T-helper 2 cell treated with Interferon-gamma antibody and Interleukin-4, amounts not matched to agents 5 μg/mL and 100 μg/mL, for 36 hours (primary cell): ENCODE results near the gene FCSK.

Experiments used
- DNase-seq: peaks from one replicate; pipeline ENCODE4 v3.0.0; 2021; ENCODE audit warnings: low spot score
- H3K27ac Mint-ChIP-seq: one replicate; pipeline ENCODE4 v1.8.0; 2021; ENCODE audit warnings: mild to moderate bottlenecking, mixed read lengths
- H3K27me3 Mint-ChIP-seq: one replicate; pipeline ENCODE4 v1.8.0; 2021; ENCODE audit warnings: low read depth, mixed read lengths
- H3K36me3 Mint-ChIP-seq: one replicate; pipeline ENCODE4 v1.8.0; 2021; ENCODE audit warnings: low read depth, mixed read lengths
- H3K4me1 Mint-ChIP-seq: one replicate; pipeline ENCODE4 v1.8.0; 2021; ENCODE audit warnings: low read depth, mixed read lengths
- H3K4me3 Mint-ChIP-seq: one replicate; pipeline ENCODE4 v1.8.0; 2022; ENCODE audit warnings: mild to moderate bottlenecking, moderate library complexity, mixed read lengths
- H3K9me3 Mint-ChIP-seq: one replicate; pipeline ENCODE4 v1.8.0; 2021; ENCODE audit warnings: mixed read lengths

FCSK gene

DNA sequence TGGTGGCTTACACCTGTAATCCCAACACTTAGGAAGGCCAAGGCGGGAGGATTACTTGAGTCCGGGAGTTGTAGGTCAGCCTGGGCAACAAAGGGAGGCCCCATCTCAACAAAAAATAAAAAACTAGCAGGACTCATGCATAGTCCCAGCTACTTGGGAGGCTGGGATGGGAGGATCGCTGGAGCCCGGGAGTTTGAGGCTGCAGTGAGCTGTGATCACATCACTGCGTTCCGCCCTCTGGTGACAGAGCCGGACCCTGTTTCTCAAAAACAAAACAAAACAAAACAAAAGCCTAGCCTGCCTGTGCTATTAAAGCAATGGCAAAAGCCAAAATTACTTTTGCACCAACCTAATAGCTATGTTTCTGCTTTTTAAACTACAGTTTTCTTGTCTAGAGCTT, 1.5 kb downstream of the FCSK start:
- H3K27ac Mint-ChIP-seq, result no peak overlapping the region
- peaks cover 17% of the 10 kb centered on the region for H3K4me1 Mint-ChIP-seq
- H3K9me3 Mint-ChIP-seq, result no peaks in the 10 kb centered on the region
- H3K27me3 Mint-ChIP-seq, result no peaks in the 10 kb centered on the region
- DNase-seq, result no peak
- H3K36me3 Mint-ChIP-seq, result no peaks in the 10 kb centered on the region
- peak overlapping the region; percentile 91 for H3K4me3 Mint-ChIP-seq

DNA sequence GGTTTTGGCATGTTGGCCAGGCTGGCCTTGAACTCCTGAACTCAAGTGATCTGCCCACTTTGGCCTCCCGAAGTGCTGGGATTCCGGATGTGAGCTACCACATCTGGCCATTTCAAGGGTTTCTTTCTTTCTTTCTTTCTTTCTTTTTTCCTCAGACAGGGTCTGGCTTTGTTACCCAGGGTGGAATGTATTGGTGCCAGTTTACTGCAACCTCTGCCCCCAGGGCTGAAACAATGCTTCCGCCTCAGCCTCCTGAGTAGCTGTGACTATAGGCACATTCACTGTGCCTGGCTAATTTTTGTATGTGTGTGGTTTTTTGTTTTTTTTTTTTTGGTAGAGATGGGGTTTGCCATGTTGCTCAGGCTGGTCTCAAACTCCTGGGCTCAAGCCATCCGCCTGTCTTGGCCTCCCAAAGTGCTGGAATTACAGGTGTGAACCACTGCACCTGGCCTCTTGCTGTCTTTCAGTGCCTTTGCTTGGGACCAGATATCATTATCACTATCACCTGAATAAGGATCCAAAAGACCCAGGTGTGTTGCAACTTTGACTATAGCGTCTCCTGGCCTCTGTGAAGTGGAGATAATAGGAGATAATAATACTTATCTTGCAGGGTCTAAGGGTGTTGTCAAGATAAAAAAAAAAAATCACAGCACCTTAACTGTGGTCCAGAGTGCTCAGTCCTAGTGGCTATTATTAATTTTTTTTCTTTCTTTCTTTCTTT, 3.2 kb downstream of the FCSK start:
- Mint-ChIP-seq H3K4me3 (no peak overlapping the region), H3K4me1 (peaks cover 17% of the 10 kb centered on the region), H3K36me3 (no peaks in the 10 kb centered on the region), H3K27me3 (no peaks in the 10 kb centered on the region), H3K9me3 (no peaks in the 10 kb centered on the region), H3K27ac (no peak overlapping the region)
- DNase-seq, result no peak

DNA sequence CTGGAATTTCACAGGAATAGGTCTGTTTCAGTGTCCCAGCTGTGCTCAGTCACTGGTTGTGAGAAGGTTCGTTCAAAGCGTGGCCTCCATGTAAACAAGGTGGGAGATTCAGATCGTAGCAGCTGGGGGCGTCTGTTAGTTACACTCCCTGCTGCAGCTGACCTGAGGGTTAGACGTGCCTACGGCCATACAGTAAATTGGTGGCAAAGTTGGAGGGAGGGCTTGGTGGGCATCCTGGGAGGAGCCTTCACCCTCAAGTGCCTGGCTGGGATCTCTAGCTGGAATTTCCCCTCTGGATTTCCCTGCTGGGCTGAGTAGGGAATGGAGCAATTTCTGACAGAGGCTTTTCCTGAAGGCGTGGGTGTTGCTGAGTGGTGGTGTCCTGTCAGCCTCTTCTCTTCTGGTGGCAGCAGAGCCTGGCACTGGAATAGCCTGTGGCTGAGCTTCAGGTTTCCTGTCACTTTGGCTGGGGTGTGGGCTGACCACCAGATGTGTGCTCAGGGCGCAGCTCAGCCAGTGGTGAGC, 6.4 kb downstream of the FCSK start:
- no peak overlapping the region for H3K27ac Mint-ChIP-seq
- H3K27me3 Mint-ChIP-seq, result no peaks in the 10 kb centered on the region
- peaks cover 3% of the 10 kb centered on the region for H3K36me3 Mint-ChIP-seq
- peaks cover 4% of the 10 kb centered on the region for H3K4me1 Mint-ChIP-seq
- H3K4me3 Mint-ChIP-seq, result no peak overlapping the region
- no peak for DNase-seq
- no peaks in the 10 kb centered on the region for H3K9me3 Mint-ChIP-seq

DNA sequence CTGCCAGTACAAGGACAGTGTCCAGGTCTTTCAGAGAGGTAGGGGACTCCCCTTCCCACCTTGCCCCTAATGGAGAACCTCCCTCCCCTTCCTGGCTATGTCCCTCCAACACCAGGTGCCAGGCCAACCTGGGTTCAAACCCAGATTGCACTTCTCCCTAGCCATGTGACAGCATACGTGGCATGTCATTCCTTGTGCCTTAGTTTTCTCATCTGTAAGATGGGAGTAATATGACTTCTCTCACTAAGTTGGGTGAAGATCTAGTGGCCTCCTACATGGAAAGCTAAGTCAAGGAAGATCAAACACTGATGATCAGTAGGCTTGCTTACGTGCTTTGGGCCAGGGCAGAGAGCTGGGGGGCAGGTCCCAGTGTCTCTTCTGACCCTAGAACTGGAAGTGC, 8.8 kb downstream of the FCSK start:
- Mint-ChIP-seq H3K27me3 (no peaks in the 10 kb centered on the region), H3K4me1 (no peaks in the 10 kb centered on the region), H3K4me3 (no peak overlapping the region), H3K36me3 (peaks cover 3% of the 10 kb centered on the region), H3K9me3 (no peaks in the 10 kb centered on the region), H3K27ac (no peak overlapping the region)
- DNase-seq, result no peak

DNA sequence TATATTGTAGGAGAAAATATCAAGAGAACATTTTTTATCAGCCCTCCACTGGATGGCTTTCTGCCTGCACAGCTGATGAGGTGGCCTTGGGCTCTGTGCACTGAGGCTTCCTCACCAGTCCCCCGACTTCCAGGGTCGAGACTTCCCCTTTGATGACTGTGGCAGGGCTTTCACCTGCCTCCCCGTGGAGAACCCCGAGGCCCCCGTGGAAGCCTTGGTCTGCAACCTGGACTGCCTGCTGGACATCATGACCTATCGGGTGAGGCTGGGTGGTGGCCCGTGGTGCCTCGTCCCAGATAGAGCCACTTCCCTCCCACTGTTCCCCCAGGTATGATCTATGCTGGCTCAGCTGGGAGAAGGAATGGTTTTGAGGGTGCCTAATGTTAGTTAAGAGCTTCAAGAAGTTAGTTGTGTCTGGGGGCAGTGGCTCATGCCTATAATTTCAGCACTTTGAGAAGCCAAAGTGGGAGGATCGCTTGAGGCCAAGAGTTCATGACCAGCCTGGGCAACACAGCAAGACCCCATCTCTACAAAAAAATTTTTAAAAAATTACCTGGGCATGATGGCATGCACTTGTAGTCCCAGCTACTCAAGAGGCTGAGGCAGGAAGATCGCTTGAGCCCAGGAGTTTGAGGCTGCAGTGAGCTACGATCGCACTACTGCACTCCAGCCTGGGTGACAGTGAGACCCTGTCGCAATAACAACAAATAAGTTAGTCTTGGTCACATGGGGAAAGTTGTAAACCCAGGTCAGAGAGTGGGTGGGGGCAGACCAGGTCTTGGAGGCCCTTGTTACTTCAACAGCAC, 11.8 kb downstream of the FCSK start:
- Mint-ChIP-seq H3K36me3 (peaks cover 3% of the 10 kb centered on the region), H3K27ac (no peak overlapping the region), H3K4me1 (no peaks in the 10 kb centered on the region), H3K9me3 (no peaks in the 10 kb centered on the region), H3K4me3 (no peak overlapping the region), H3K27me3 (no peaks in the 10 kb centered on the region)
- no peak for DNase-seq

DNA sequence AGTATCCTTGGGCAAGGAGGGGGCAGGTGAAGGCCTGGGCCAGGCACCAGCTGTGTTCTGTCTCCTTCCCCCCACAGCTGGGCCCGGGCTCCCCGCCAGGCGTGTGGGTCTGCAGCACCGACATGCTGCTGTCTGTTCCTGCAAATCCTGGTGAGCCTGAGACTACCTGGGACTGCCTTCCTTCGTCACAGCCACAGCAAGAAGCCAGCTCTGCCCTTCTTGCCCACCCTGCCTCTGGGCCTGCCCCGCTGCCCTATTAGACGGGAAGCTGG, 12.3 kb downstream of the FCSK start:
- no peak overlapping the region for H3K4me3 Mint-ChIP-seq
- H3K9me3 Mint-ChIP-seq, result no peaks in the 10 kb centered on the region
- no peak for DNase-seq
- H3K27ac Mint-ChIP-seq, result no peak overlapping the region
- peaks cover 3% of the 10 kb centered on the region for H3K36me3 Mint-ChIP-seq
- no peaks in the 10 kb centered on the region for H3K4me1 Mint-ChIP-seq
- no peaks in the 10 kb centered on the region for H3K27me3 Mint-ChIP-seq

DNA sequence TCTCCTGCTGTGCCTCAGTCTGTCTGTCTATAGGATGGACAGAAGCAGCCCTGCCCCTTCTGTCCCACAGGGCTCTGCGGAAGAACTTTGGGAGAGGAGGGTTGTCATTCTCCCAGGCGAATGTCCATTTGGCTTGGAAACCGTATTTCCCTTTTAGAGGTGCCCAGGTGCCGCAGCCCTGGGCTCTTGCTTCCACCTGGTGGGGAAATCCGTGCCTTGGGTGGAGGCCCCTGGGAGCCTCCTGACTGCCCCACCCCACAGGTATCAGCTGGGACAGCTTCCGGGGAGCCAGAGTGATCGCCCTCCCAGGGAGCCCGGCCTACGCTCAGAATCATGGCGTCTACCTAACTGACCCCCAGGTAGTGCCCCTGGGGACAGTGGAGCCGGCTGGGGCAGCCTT, 12.7 kb downstream of the FCSK start:
- peaks cover 3% of the 10 kb centered on the region for H3K36me3 Mint-ChIP-seq
- DNase-seq, result no peak

DNA sequence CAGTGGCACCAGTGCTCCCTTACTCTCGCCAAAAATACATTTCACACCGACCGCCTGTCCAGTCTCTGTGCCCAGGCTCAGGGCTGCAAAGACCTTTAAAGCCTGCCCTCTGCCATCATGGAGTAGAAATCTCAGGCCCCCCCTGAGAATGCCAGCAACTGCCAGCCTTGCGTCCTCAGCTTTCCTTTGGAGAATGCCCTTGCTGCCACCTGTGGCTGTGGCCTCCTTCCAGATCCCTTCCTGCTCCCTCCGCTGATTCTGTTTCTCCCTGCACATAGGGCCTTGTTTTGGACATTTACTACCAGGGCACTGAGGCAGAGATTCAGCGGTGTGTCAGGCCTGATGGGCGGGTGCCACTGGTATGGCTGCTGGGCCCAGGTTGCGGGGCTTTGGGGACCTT, 13.2 kb downstream of the FCSK start:
- Mint-ChIP-seq H3K27ac (no peak overlapping the region), H3K27me3 (no peaks in the 10 kb centered on the region)

More for the DNA sequence above, 12.7 kb downstream of the FCSK start:
- Mint-ChIP-seq H3K27me3 (no peaks in the 10 kb centered on the region), H3K27ac (no peak overlapping the region), H3K9me3 (no peaks in the 10 kb centered on the region), H3K4me3 (no peak overlapping the region), H3K4me1 (no peaks in the 10 kb centered on the region)

DNA sequence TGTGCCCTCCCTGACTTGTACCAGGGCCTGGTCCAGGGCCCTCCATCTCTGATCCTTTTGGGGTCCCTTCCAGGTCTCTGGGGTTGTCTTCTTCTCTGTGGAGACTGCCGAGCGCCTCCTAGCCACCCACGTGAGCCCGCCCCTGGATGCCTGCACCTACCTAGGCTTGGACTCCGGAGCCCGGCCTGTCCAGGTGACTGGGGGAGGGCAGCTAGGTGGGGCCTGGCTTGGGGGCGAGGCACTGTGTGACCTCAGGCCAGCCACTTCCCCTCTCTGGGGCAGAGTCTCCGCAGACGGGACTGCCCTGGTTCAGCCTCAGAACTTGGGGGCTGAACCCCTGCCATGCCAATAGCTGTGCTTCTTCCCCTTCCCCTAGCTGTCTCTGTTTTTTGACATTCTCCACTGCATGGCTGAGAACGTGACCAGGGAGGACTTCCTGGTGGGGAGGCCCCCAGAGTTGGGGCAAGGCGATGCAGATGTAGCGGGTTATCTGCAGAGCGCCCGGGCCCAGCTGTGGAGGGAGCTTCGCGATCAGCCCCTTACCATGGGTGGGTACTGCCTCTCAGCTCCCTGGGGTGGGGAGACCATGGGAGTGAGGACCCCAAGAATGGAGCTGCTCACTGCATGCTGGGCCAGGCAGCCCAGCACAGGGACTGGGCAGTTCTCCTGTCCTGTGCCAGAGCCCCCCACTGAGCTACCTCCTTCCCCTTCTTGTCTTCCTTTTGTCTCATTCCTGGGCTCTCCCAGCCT, 14.6 kb downstream of the FCSK start:
- no peak for DNase-seq

More for the DNA sequence above, 13.2 kb downstream of the FCSK start:
- peaks cover 3% of the 10 kb centered on the region for H3K36me3 Mint-ChIP-seq
- no peak overlapping the region for H3K4me3 Mint-ChIP-seq
- DNase-seq, result no peak
- no peaks in the 10 kb centered on the region for H3K9me3 Mint-ChIP-seq
- H3K4me1 Mint-ChIP-seq, result no peaks in the 10 kb centered on the region

DNA sequence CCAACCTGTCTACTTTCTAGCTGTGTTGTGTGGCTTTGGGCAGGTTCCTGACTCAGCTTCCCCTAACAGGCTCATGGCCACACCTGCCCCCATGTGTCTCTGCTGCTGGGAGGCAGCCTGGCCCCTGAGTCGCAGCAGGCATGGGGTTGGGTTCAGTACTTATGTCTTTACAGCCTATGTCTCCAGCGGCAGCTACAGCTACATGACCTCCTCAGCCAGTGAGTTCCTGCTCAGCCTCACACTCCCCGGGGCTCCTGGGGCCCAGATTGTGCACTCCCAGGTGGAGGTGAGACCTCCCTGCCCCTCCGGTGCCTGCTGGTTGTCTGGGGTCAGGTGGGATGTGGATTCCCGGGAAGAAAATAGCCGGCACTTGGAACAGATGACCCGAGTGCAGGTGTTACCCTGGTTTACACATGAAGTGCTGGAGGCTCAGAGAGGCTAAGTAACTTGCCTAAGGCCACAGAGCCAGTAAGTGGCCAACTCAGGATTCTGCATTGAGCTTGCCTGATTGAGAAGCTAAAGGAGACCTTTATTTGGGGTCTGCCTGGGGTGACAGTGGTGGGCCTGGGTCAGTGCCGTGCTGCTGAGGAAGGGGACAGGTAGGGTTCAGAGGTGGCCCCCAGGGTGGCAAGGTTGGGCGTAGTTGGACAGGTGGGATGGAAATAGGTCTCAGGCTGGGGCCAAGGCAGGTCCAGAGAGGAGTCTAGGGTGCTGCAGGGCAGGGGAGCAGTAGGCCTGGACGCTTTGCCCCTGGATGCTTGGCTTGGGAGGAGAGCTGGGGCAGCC, 15.9 kb downstream of the FCSK start:
- Mint-ChIP-seq H3K9me3 (no peaks in the 10 kb centered on the region), H3K4me1 (no peaks in the 10 kb centered on the region), H3K27me3 (no peaks in the 10 kb centered on the region), H3K27ac (peak overlapping the region; percentile 19), H3K36me3 (no peaks in the 10 kb centered on the region), H3K4me3 (no peak overlapping the region)
- DNase-seq, result no peak

More for the DNA sequence above, 14.6 kb downstream of the FCSK start:
- Mint-ChIP-seq H3K9me3 (no peaks in the 10 kb centered on the region), H3K27me3 (no peaks in the 10 kb centered on the region), H3K36me3 (no peaks in the 10 kb centered on the region), H3K4me3 (no peak overlapping the region), H3K27ac (no peak overlapping the region), H3K4me1 (no peaks in the 10 kb centered on the region)

DNA sequence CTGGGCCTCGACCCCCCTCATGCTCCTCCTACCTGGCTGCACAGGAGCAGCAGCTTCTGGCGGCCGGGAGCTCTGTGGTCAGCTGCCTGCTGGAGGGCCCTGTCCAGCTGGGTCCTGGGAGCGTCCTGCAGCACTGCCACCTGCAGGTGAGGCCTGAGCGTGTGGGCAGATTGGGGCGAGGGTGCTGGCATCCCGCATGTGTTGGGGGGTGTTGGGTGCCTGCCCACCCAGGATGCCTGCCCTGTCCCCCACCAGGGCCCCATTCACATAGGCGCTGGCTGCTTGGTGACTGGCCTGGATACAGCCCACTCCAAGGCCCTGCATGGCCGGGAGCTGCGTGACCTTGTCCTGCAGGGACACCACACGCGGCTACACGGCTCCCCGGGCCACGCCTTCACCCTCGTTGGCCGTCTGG, 16.5 kb downstream of the FCSK start:
- Mint-ChIP-seq H3K9me3 (no peaks in the 10 kb centered on the region), H3K27me3 (no peaks in the 10 kb centered on the region), H3K4me3 (no peak overlapping the region)

DNA sequence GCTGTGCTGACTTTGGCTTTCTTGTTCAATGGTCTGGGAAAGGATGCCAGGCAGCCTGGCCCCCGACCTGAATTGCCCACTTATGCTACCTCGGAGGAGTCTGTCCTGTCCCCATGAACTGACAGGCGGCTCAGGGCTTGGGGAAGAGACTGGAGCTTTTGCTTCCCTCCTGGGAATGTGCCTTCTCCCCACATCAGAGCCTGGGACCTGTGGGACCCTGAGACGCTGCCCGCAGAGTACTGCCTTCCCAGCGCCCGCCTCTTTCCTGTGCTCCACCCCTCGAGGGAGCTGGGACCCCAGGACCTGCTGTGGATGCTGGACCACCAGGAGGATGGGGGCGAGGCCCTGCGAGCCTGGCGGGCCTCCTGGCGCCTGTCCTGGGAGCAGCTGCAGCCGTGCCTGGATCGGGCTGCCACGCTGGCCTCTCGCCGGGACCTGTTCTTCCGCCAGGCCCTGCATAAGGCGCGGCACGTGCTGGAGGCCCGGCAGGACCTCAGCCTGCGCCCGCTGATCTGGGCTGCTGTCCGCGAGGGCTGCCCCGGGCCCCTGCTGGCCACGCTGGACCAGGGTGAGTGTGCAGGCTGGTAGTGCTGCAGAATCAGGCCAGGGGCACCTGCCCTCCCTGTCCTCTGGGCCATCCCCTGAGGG, 18.5 kb downstream of the FCSK start:
- peaks cover 8% of the 10 kb centered on the region for H3K36me3 Mint-ChIP-seq

More for the DNA sequence above, 16.5 kb downstream of the FCSK start:
- Mint-ChIP-seq H3K36me3 (no peaks in the 10 kb centered on the region), H3K4me1 (no peaks in the 10 kb centered on the region), H3K27ac (no peak overlapping the region)
- DNase-seq, result no peak

More for the DNA sequence above, 18.5 kb downstream of the FCSK start:
- Mint-ChIP-seq H3K27me3 (no peaks in the 10 kb centered on the region), H3K9me3 (no peaks in the 10 kb centered on the region), H3K27ac (no peak overlapping the region), H3K4me1 (peaks cover 11% of the 10 kb centered on the region), H3K4me3 (no peak overlapping the region)
- DNase-seq, result no peak
